ENCODE results near the gene RABL6.
"Not testable (repeated sequence)": the region's sequence is repeated elsewhere in the genome, so short reads cannot be mapped to it uniquely, and the experiment has no call there.

The RABL6 gene, protein sequence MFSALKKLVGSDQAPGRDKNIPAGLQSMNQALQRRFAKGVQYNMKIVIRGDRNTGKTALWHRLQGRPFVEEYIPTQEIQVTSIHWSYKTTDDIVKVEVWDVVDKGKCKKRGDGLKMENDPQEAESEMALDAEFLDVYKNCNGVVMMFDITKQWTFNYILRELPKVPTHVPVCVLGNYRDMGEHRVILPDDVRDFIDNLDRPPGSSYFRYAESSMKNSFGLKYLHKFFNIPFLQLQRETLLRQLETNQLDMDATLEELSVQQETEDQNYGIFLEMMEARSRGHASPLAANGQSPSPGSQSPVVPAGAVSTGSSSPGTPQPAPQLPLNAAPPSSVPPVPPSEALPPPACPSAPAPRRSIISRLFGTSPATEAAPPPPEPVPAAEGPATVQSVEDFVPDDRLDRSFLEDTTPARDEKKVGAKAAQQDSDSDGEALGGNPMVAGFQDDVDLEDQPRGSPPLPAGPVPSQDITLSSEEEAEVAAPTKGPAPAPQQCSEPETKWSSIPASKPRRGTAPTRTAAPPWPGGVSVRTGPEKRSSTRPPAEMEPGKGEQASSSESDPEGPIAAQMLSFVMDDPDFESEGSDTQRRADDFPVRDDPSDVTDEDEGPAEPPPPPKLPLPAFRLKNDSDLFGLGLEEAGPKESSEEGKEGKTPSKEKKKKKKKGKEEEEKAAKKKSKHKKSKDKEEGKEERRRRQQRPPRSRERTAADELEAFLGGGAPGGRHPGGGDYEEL

DNA sequence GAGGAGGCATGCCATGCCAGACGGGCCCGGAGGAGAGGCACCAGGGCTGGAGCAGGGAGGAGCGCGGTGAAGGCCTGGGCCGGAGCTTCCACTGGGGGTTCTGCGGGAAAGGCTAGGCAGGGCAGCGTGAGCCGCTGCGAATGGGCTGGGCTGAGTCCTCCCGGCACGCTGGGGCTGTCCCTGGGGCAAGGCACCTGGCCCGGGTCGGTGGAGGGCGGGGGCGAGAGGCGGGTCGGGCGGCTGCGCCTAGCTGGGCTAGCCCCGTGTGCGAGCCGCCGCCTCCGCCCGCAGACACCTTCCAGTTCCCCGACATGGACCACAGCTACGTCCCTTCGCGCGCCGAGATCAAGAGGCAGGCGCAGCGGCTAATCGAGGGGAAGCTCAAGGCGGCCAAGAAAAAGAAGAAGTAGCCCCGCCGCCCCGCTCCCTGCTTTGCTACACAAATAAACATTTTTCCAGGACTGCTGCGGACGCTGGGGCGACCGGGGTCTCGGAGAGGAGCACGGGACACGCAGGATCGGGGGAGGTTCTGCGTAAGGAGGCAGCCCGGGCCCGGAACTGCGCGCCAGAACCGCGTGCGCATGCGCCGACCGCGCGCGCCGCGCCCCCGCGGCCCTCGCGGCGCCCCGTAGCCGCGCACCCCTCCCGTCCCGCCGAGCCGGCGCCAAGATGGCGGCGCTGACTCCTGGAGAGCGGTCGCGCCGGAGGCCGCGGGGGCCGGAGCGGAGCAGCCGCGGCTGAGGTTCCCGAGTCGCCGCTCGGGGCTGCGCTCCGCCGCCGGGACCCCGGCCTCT lies at the start of gene RABL6:
TSS of gene RABL6 (plus strand) at position 668 of the 794 bp plus-strand sequence. CDS start 249 bp downstream, outside the sequence.
- no peak for FAIRE-seq

DNA sequence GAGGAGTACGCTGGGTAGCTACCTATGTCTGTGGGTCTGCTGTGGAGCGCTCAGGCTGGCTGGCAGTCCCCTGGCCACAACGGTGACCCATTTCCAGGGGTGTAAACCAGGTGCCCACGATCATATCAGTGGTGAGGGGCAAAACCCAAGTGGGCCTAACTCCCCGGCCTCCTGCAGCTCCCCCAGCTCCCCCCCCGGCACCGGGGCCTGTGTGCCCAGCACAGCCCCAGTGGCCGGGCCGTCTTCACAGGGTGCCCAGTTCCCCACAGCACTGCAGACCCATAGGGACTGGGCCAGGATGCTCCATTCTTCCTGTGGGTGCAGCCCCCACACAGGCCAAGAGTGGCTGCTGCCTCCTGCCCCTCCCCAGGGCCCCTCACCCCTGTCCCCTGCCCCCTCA lies 48.7 kb upstream of the RABL6 start:
- FAIRE-seq: no peak

GRCh38 chr9:136759436-136760325 lies 48.1 kb upstream of the RABL6 start:
- FAIRE-seq: no peak

DNA sequence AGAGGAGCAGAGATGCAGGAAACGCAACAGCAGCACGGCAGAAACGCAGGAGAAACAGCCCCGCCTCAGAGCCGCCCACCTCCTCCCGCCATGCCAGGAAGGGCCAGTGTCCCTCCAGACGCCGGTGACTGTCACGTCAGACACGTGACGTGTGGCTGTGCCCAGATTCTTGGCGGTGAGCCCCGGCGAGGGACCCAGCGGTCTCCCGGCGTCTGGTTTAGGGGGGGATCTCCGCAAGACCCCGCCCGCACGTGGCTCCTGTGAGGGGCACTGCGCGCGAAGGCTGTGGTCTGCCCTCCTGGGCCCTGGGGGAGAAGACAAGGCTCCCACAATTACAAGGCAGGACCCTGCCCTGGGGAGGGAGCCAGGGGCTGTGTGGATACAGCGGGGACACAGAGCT lies 47.3 kb upstream of the RABL6 start:
- no peak for FAIRE-seq

DNA sequence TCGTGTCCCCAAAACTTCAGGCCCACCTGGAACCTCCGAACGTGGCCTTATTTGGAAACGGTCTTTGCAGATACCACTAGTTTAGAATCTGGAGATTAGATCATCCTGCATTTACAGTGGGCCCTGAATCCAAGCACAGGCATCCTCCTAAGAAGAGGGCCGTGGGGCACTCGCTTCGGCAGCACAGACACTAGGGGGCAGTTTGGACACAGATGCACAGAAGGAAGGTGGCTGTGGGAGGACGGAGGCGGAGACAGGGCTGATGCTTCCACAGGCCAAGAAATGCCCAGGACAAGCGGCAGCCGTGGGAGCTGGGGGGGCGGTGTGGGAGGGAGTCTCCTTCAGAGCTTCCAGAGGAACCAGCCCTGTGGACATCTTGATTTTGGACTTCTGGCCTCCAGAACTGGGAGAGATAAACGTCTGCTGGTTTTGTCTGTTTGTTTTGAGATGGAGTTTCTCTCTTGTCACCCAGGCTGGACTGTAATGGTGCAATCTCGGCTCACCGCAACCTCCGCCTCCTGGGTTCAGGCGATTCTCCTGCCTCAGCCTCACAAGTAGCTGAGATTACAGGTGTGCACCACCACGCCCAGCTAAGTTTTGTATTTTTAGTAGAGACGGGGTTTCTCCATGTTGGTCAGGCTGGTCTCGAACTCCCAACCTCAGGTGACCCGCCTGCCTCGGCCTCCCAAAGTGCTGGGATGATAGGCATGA lies 46.8 kb upstream of the RABL6 start:
- FAIRE-seq: peak; percentile 90

DNA sequence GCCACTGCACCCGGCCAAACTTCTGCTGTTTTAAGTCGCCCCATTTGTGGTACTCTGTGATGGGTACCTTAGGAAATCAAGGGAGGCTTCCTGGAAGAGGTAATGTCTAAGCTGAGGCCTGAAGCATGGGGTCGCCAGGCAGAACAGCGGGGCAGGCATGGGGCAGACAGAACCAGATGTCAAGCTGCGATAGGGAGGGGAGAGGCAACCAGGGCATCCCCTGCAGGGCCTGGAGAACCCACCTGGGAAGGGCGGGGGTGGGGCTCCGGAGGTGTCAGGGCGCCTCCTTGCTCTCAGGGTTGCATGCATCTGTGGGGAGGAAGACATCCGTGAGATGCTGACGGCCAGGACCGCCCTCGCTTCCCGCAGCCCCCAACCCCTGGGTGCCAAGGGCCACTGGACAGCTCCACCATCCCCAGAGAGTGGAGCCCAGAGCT lies 46.2 kb upstream of the RABL6 start:
- no peak for FAIRE-seq

DNA sequence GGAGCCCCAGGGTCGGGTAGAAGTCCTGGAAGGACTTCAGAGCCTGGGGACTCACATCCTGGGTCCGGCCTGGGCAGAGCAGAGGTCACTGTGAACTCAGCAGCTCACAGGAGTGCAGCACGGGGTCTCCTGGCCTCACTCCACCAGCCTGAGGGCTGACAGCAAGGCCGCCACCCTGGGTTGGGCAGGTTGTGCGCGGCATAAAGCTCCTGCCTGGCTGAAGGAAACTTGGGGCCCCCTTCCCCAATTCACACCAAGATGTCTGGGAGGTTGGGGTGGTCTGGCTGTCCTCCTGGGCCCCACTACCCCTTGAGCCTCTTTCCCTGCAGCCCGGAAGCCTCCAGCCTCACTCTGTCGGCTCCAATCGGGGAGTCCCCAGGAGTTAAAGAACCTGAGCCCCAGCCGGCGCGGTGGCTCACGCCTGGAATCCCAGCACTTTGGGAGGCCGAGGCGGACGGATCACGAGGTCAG lies 45.5 kb upstream of the RABL6 start:
- no peak for FAIRE-seq

GRCh38 chr9:136762915-136763648 lies 44.7 kb upstream of the RABL6 start:
- FAIRE-seq: no peak

DNA sequence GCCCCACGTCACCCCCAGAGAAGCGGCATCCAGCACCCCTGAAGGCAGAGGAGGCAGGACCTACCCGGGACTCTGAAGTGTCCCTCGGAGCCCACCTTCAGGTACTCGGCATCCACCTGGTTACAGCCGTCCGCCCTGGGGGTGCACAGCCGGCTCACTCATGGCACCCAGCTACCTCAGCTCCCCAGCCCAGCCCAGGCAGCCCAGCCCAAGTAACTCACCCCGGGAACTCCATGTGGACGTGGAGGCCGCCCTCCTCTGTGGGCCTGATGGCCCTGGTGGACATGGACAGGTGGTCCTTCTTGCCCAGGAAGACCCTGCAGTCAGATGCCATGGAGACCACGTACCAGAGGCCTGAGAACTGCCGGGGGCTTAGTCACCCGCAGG lies 44.1 kb upstream of the RABL6 start:
- FAIRE-seq: no peak

- no peak for FAIRE-seq
Observed at GRCh38 chr9:136764301-136764891, 43.4 kb upstream of the RABL6 start, which contains the start of gene LCN15. TSS of gene LCN15 (minus strand) at chr9:136764518. CDS start at chr9:136764488, 30 bp downstream.

DNA sequence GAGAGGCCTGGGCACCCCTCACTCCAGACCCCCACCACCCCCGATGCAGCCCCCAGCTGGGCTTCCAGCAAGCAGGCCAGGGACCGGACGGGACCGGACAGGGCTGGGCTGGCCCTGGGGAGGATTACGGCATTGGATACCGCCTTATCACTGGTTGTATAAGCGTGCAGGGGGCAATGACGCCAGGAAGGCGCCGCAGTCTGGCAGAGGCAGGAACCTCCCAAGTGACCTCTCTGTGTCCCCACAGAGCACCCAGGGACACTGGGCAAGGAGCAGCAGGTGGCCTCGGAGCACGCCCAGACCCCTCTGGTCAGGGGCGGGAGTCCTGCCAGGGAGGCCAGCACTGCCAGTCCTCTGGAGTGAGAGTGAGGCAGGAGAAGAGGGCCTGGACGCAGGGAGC lies 42.7 kb upstream of the RABL6 start:
- no peak for FAIRE-seq

- FAIRE-seq: not testable (repeated sequence)
Observed at GRCh38 chr9:136765745-136766409, 41.9 kb upstream of the RABL6 start.

DNA sequence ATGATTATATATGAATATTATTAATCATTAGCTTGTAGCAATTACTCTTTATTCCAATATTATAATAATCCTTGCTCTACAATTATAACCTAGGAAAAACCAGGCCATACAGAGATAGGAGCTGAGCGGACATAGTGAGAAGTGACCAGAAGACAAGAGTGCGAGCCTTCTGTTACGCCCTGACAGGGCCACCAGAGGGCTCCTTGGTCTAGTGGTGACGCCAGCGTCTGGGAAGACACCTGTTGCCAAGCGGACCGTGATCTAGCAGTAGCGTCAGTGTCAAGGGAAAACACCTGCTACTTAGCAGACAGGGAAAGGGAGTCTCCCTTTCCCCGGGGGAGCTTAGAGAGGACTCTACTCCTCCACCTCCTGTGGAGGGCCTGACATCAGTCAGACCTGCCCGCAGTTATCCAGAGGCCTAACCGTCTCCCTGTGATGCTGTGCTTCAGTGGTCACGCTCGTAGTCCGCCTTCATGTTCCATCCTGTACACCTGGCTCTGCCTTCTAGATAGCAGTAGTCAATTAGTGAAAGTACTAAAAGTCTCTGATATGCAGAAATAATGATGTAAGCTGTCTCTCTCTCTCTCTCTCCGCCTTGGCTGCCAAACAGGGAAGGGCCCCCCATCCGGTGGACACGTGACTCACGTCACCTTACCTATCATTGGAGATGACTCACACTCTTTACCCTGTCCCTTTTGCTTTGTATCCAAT lies 41.2 kb upstream of the RABL6 start:
- not testable (repeated sequence) for FAIRE-seq

DNA sequence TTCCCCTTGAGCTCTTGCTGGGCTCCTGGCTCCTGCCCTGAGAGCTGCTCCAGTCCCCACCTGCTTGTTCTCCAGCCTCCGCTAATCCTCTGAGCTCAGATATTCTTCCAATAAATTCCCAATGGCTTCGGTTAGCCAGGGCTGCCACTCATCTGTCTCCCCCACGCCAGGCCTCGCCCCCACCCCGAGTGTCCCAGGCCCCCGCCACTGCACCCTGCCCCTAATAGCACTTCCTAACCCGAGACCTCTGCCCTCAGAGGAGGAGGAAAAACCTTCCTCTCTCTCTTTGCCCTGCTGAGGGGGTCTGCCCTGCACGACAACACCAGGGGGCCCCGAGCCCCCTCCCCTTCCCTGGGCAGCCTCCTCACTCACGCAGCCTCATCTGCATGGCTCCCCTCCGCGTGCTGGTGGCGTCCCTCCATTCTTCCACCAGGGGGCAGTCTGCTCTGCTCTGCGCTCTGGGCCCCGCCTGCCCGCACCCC lies 38.0 kb upstream of the RABL6 start:
- FAIRE-seq: no peak

GRCh38 chr9:136771907-136772415 lies 35.8 kb upstream of the RABL6 start:
- no peak for FAIRE-seq

GRCh38 chr9:136773386-136774044 lies 34.2 kb upstream of the RABL6 start:
- no peak for FAIRE-seq

DNA sequence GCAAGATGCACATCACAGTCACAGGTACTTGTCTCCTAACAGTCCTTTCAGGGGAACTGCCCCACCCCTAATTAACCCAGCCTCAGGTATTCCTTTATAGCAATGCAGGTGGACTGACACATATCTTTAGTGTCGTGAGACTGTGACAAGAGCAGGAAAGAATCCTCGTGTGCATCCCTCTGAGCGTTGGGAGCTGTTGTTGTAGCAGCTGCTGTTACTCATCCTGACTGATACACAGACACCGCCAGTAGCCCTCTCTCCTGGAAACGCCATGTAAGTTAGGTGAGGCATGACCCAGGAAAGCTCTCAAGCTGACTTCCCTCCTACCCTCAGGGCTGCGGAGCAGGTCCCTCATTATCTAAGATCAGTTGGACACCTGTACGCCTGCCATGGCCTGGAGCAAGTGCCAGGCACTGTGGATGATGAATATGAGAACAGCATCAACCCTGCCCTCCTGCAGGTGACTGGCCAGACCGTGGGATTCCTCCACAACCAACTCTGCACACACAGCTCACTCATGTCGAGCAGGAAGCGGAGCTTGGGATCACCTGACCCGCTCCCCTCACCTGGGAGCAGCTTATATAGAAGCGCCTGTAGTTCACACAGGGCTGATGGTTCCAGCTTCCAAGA lies 33.2 kb upstream of the RABL6 start:
- no peak for FAIRE-seq
